Left lung (tissue), 10 donors: Measurements from ENCODE around the gene FLYWCH1. TPM values are rescaled to one million over a fixed set of nuclear protein-coding genes. Genes with fewer than 3 reads are reported as not detected.
A peak's percentile ranks its signal among the peaks of the same experiment; 100 is the strongest.
"Not testable (repeated sequence)": the region's sequence is repeated elsewhere in the genome, so short reads cannot be mapped to it uniquely, and the experiment has no call there.

Experiments used
- ATAC-seq: fragments of 200-7000 bp; cut with Tn5 transposase; one replicate; pipeline ENCODE4 v1.9.1; 2020; ENCODE audit warnings: moderate library complexity
- DNase-seq, 4 donors: peaks; one replicate each; pipeline ENCODE4 v3.0.0-alpha.2; 2013 to 2020
- H3K27ac ChIP-seq, 2 donors: fragments of 200-600 bp; sonication (generic) in 1 of 2; one replicate each; pipeline versions ENCODE4 v1.5.0 to v1.8.0; 2020 to 2021
- H3K27me3 ChIP-seq, 2 donors: fragments of 200-600 bp; sonication (generic) in 1 of 2; one replicate each; pipeline versions ENCODE4 v1.5.0 to v1.8.0; 2020 to 2021
- H3K36me3 ChIP-seq, 2 donors: fragments of 200-600 bp; sonication (generic) in 1 of 2; one replicate each; pipeline versions ENCODE4 v1.5.0 to v1.8.0; 2020 to 2021
- H3K4me1 ChIP-seq, 2 donors: fragments of 200-600 bp; one replicate each; pipeline ENCODE4 v1.8.0; 2021
- H3K4me3 ChIP-seq, 2 donors: fragments of 200-600 bp; sonication (generic) in 1 of 2; one replicate each; pipeline versions ENCODE4 v1.5.0 to v1.8.0; 2020 to 2021; ENCODE audit warnings: mild to moderate bottlenecking in 1 of 2
- H3K9me3 ChIP-seq, 2 donors: fragments of 200-600 bp; sonication (generic) in 1 of 2; one replicate each; pipeline versions ENCODE4 v1.5.0 to v1.8.0; 2020 to 2021
- CTCF ChIP-seq, 2 donors: fragments of 200-600 bp; sonication (generic) in 1 of 2; IDR thresholded peaks; one replicate each; pipeline versions ENCODE4 v1.5.0 to v1.8.0; 2021; ENCODE audit warnings: antibody characterized with exemption in 2 of 2
- intact Hi-C, 2 donors: fragments of 100-400 bp; cut with DNase I; formaldehyde crosslinking; loops; one replicate each; pipeline versions ENCODE4 v1.11.2 to v1.14.2; 2022
- polyA plus RNA-seq, 6 donors: library from polyadenylated mRNA; unstranded; fragments of 120-200 nt; gene quantifications; one replicate each; pipeline ENCODE4 v1.2.1, GENCODE V29; 2013; ENCODE audit not compliant: insufficient read length in 6 of 6
- total RNA-seq, 2 donors: library from RNA; stranded (reverse); fragmentation: NEBNext Ultra II Directional; extraction: Animal tissue kit (Norgen Biotek cat#: 25700); gene quantifications; one replicate each; pipeline ENCODE4 v1.2.1, GENCODE V29; 2021
- donor health status: DM: no; HTN: yes; CAD: no.
- donor health status: DM: no; HTN: no; CAD: no.

The FLYWCH1 gene
- total and polyA plus RNA-seq, 8 donors = 17.2 to 42.9 (median 26.4) TPM

- intact Hi-C loops, ATAC-seq, H3K36me3 ChIP-seq, H3K4me3 ChIP-seq, H3K9me3 ChIP-seq, H3K27me3 ChIP-seq: not testable (repeated sequence)
- H3K4me1 ChIP-seq = peaks cover 5 to 27% of the 10 kb centered on the region in 2 donors
- TF ChIP-seq CTCF (IDR thresholded peaks at IDR 0.05) = peak; percentile 43 to 60
- peak overlapping the region in 1 of 2 donors; percentile 72 for H3K27ac ChIP-seq
- peak in 3 of 4 donors; percentile 55 to 78 (median 63) for DNase-seq
These were observed 4.5 kb upstream of the FLYWCH1 start for GRCh38 chr16:2907084-2907753.

DNA sequence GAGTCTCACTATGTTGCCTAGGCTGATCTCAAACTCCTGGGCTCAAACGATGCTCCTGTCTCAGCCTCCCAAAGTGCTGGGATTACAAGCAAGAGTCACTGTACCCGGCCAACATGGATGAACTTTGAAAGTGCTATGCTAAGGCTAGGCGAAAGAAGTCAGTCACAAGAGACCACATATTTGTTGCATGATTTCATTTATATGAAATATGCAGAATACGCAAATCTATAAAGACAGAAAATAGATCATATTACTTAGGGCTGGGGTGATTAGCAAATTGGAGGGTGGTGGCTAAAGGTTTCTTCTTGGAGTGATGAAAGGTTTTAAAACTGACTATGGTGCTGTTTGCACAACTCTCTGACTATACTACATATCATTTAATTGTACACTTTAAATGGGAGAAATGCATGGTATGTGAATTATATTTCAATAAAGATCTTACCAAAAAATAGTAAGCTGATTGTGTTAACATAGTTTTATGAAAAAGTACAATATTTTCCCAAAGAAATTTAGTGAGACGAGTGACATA, 1.2 kb upstream of the FLYWCH1 start:
- no peak overlapping the region for H3K27ac ChIP-seq
- H3K4me1 ChIP-seq = peaks cover 6 to 35% of the 10 kb centered on the region in 2 donors
- H3K9me3 ChIP-seq = no peaks in the 10 kb centered on the region
- DNase-seq = no peak
- no peaks in the 10 kb centered on the region for H3K27me3 ChIP-seq
- TF ChIP-seq CTCF (IDR thresholded peaks at IDR 0.05) = no peak
- intact Hi-C loops = no loop called here
- no peak for ATAC-seq
- peaks cover 0 to 15% of the 10 kb centered on the region in 2 donors for H3K36me3 ChIP-seq
- H3K4me3 ChIP-seq = no peak overlapping the region

DNA sequence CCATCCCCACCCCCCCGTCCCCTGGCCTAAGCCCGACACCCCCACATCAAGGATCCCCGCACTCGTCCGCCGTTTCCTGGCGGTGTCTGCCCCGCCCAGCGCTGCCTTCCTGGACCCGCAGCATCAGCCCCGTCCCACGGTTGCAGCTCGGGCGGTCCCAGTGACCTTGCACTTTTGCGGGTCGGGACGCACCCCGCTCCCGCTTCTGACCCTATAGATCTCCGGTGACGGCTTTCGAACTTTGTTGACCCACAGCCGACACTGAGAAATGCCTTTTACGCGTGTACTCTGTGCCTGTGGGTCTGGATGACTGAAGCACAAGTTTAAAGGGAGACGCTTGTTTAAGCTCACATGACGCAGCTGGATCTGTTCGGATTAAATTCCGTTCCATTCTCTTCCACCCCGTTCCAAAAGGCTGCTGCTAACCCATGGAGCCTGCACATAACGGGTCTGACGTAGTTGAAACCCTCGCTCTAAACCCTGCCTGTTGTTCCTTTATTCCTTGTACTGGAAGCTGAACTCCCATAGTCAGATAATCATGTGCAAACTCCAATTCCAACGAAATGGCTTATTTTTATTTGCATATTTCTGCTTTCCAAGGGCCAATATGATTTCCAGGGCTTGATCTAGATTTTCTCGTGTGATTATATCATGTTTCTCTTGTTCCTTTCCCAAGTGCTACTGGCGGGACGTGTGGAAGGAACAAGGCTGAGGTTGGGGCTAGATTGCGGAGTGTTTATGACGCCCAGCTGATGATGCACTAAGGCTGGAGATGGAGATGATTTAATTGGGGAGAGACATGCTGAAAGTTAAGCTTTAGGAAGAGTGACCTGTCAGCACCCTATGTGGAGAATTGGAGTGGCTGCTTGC, 834 bp downstream of the FLYWCH1 start:
- Histone ChIP-seq H3K27me3 (no peaks in the 10 kb centered on the region), H3K27ac (peak overlapping the region; percentile 82 to 87), H3K36me3 (peaks cover 0 to 27% of the 10 kb centered on the region in 2 donors), H3K4me1 (peaks cover 6 to 27% of the 10 kb centered on the region in 2 donors), H3K4me3 (peak overlapping the region; percentile 81 to 82), H3K9me3 (no peaks in the 10 kb centered on the region)
- ATAC-seq (peak; percentile 31), DNase-seq (peak in 3 of 4 donors; percentile 31 to 83 (median 58))
- TF ChIP-seq CTCF (IDR thresholded peaks at IDR 0.05) = no peak
- intact Hi-C loops = no loop called here

- Histone ChIP-seq H3K9me3 (no peaks in the 10 kb centered on the region), H3K27ac (no peak overlapping the region), H3K36me3 (peaks cover 0 to 33% of the 10 kb centered on the region in 2 donors), H3K4me3 (no peak overlapping the region), H3K27me3 (no peaks in the 10 kb centered on the region), H3K4me1 (peaks cover 6 to 27% of the 10 kb centered on the region in 2 donors)
- intact Hi-C loops = no loop called here
- no peak for DNase-seq
- ATAC-seq = no peak
- no peak for TF ChIP-seq CTCF (IDR thresholded peaks at IDR 0.05)
These were observed 1.9 kb downstream of the FLYWCH1 start for GRCh38 chr16:2913603-2914002.

DNA sequence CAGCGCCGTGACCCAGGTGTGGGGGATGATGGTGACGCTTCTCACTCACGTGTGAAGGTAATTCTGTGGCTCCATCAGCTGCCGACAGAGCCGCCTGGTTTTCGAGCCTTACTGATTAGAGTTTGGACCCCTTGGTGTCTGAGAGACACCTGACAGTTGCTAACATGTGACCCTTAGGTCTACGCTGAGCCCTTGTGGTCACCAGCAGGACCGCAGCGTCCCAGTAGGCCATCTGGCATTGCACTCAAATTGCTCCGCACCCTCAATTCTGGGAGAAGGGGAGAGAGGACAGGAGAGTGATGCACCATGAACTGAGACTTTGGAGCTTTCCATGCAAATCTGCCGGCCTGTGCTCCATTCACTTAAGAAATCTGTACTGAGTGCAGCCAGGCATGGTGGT, 2.5 kb downstream of the FLYWCH1 start:
- Histone ChIP-seq H3K9me3 (no peaks in the 10 kb centered on the region), H3K36me3 (peaks cover 0 to 39% of the 10 kb centered on the region in 2 donors), H3K27ac (no peak overlapping the region), H3K4me3 (no peak overlapping the region), H3K27me3 (no peaks in the 10 kb centered on the region), H3K4me1 (peaks cover 6 to 27% of the 10 kb centered on the region in 2 donors)
- no peak for TF ChIP-seq CTCF (IDR thresholded peaks at IDR 0.05)
- ATAC-seq (no peak), DNase-seq (no peak)
- intact Hi-C loops = no loop called here
